ENCODE measurements around the gene PRDM16.
A peak's percentile ranks its signal among the peaks of the same experiment; 100 is the strongest.

PRDM16 gene

DNA sequence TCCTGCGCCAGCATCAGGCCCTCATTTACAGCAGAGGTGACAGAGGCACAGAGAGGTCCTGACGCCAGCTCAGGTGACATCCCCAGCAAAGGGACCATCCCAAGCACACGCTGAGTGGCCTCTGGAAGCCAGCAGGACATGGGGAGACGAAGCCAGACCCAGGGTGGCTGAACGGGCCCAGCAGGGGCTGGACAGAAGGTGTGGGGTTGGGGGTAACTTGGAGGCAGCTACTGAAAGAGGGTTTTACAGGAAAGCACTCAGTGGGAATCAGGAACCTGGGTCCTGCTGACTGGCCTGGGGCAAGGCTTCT lies 383.8 kb downstream of the PRDM16 start:
- no peaks in the 10 kb centered on the region for H3K9me3 ChIP-seq (ENCODE audit: control insufficient read depth in 1 of 2, low read length in 2 of 2)
- peaks cover 27 to 34% of the 10 kb centered on the region in 2 donors for H3K4me1 ChIP-seq (ENCODE audit: control insufficient read depth in 1 of 2, insufficient read depth in 2 of 2, low read length in 2 of 2)
- no peak overlapping the region for H3K4me3 ChIP-seq (ENCODE audit: low read depth in 1 of 2, low read length in 2 of 2)
- peak overlapping the region; percentile 14 to 43 for H3K9ac ChIP-seq (ENCODE audit: low read depth in 1 of 2, low read length in 2 of 2)
- H3K27me3 ChIP-seq (ENCODE audit: control insufficient read depth in 1 of 2, insufficient read depth in 2 of 2, low read length in 2 of 2): peaks cover 8 to 22% of the 10 kb centered on the region in 2 donors
- H3K36me3 ChIP-seq (ENCODE audit: control insufficient read depth in 1 of 2, insufficient read depth in 2 of 2, low read length in 2 of 2): no peaks in the 10 kb centered on the region
- H3K27ac ChIP-seq (ENCODE audit: low read depth, low read length): no peak overlapping the region

DNA sequence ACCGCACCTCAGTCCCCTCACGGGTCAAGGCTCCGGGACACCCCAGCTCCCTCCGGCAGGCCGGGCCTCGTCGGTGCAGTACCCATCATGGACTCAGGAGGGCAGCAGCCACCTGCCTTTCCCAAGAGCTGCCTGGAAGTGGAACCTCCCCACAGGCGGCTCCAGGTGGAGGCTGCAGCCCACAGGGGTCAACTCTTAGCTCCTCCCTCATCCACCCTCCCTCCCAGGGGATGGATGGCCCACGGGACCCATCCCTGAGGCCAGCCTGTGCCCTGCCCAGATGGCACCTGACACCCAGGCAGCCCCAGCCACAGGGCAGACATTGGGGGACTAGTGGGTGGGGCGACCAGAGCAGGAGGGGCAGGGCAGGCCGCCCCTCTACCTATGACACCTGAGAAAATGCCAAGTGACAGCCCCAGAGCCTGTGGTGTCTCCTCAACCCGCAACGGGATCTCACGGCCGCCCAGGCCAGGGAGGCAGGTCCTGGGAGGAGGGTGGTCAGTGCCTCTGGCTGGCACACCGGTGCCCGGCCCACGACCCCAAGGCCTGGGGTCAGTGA lies 384.3 kb downstream of the PRDM16 start:
- Histone ChIP-seq H3K27ac (ENCODE audit: low read depth, low read length) (peak overlapping the region; percentile 75), H3K4me3 (ENCODE audit: low read depth in 1 of 2, low read length in 2 of 2) (no peak overlapping the region), H3K4me1 (ENCODE audit: control insufficient read depth in 1 of 2, insufficient read depth in 2 of 2, low read length in 2 of 2) (peaks cover 31 to 39% of the 10 kb centered on the region in 2 donors), H3K36me3 (ENCODE audit: control insufficient read depth in 1 of 2, insufficient read depth in 2 of 2, low read length in 2 of 2) (no peaks in the 10 kb centered on the region), H3K27me3 (ENCODE audit: control insufficient read depth in 1 of 2, insufficient read depth in 2 of 2, low read length in 2 of 2) (peaks cover 8 to 22% of the 10 kb centered on the region in 2 donors), H3K9ac (ENCODE audit: low read depth in 1 of 2, low read length in 2 of 2) (peak overlapping the region; percentile 51 to 65), H3K9me3 (ENCODE audit: control insufficient read depth in 1 of 2, low read length in 2 of 2) (no peaks in the 10 kb centered on the region)

DNA sequence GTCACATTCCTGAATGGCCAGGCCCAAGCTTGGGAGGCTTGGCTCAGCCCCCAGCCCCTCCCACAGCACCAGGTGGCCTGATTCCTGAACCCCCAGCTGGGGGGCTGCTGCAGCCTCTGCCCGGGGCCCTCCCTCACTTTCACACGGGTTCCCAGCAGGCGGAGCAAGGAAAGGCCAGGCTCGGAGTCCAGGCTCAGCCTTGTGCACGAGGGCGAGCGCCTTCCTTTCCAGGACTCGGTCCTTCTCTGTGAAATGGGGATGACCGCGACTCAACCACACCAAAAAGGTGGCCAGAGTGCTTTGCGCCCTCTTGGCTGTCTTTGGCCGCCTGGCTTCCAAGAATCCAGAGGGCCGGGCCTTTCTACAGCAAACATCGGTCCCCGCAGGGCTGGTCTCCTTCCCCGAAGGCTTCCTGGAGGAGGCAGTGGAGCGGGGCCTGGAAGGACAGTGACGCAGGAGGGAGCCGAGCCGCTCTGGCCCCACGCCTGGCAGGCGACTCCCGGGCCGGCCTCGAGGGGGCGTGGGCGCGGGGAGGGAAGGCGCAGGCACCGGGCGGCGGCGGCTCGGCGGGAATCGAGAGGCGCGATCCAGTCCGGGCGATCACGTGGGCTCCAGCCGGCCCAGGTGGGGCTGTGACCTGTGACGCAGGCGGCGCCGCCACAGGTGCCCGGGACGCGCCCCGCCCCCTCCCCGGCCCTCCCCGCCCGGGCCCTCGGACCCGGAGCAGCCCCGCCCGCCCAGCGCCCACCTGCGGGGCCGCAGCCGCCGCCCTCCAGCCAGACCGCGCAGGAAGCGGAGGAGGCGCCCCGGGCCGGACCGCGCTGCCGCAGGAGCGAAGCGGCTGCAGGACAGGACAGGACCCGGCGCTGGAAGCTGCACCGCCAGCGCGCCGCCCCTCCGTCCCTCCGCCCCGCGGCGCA lies 385.1 kb downstream of the PRDM16 start, which contains the start of gene ARHGEF16:
Gene ARHGEF16, plus strand, starts transcription at position 775 of the 920 bp plus-strand sequence. CDS start 8,420 bp downstream, outside the sequence.
- H3K27me3 ChIP-seq (ENCODE audit: control insufficient read depth in 1 of 2, insufficient read depth in 2 of 2, low read length in 2 of 2): peaks cover 8 to 22% of the 10 kb centered on the region in 2 donors
- peaks cover 40 to 48% of the 10 kb centered on the region in 2 donors for H3K4me1 ChIP-seq (ENCODE audit: control insufficient read depth in 1 of 2, insufficient read depth in 2 of 2, low read length in 2 of 2)
- peak within 1 kb of the TSS; percentile 57 to 83 for H3K9ac ChIP-seq (ENCODE audit: low read depth in 1 of 2, low read length in 2 of 2)
- peak within 1 kb of the TSS; percentile 70 to 76 for H3K4me3 ChIP-seq (ENCODE audit: low read depth in 1 of 2, low read length in 2 of 2)
- no peaks in the 10 kb centered on the region for H3K9me3 ChIP-seq (ENCODE audit: control insufficient read depth in 1 of 2, low read length in 2 of 2)
- H3K36me3 ChIP-seq (ENCODE audit: control insufficient read depth in 1 of 2, insufficient read depth in 2 of 2, low read length in 2 of 2): no peaks in the 10 kb centered on the region
- peak within 1 kb of the TSS; percentile 85 for H3K27ac ChIP-seq (ENCODE audit: low read depth, low read length)

DNA sequence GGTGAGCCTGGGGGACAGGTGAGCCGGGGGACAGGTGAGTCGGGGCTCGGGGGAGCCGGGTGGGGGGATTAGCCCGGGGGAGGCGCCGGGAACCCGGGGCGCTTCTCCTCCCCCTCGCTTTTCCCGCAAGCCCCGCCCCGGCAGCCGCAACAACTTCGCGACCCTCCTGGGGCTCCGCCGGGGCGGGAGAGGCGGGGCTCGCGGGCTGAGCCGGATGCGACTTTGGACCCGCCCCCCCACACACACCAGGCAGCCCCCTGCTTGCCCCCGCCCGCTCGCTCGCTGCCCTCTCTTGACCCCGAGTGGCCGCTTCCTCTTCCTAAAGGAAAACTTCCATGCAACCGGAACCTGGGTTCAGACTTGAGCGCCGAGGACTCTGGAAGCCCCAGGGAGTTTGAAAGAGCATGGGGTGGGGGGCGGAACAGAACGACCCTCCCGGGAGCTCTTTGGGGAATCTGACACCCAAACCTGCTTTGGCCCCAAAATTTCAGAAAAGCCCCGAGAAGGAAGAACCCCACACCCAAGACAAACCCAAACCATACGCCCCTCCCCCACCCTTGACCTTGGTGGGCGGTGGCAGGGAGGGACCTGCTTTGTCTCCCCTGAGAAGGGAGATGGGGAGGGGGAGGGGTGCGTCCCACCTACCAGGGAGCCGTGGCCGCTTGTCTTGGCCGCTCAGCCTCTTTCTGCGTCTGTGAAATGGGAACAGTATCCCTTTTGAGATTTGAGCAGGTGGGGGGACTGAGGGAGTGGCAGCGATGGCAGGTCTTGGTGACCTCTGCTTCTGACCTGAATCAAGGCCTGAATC lies 386.0 kb downstream of the PRDM16 start:
- H3K9ac ChIP-seq (ENCODE audit: low read depth in 1 of 2, low read length in 2 of 2): peak overlapping the region; percentile 57 to 83
- H3K4me1 ChIP-seq (ENCODE audit: control insufficient read depth in 1 of 2, insufficient read depth in 2 of 2, low read length in 2 of 2): peaks cover 48 to 55% of the 10 kb centered on the region in 2 donors
- peak overlapping the region; percentile 85 for H3K27ac ChIP-seq (ENCODE audit: low read depth, low read length)
- H3K4me3 ChIP-seq (ENCODE audit: low read depth in 1 of 2, low read length in 2 of 2): peak overlapping the region; percentile 70 to 76
- H3K9me3 ChIP-seq (ENCODE audit: control insufficient read depth in 1 of 2, low read length in 2 of 2): no peaks in the 10 kb centered on the region
- H3K36me3 ChIP-seq (ENCODE audit: control insufficient read depth in 1 of 2, insufficient read depth in 2 of 2, low read length in 2 of 2): no peaks in the 10 kb centered on the region
- H3K27me3 ChIP-seq (ENCODE audit: control insufficient read depth in 1 of 2, insufficient read depth in 2 of 2, low read length in 2 of 2): peaks cover 8 to 22% of the 10 kb centered on the region in 2 donors

DNA sequence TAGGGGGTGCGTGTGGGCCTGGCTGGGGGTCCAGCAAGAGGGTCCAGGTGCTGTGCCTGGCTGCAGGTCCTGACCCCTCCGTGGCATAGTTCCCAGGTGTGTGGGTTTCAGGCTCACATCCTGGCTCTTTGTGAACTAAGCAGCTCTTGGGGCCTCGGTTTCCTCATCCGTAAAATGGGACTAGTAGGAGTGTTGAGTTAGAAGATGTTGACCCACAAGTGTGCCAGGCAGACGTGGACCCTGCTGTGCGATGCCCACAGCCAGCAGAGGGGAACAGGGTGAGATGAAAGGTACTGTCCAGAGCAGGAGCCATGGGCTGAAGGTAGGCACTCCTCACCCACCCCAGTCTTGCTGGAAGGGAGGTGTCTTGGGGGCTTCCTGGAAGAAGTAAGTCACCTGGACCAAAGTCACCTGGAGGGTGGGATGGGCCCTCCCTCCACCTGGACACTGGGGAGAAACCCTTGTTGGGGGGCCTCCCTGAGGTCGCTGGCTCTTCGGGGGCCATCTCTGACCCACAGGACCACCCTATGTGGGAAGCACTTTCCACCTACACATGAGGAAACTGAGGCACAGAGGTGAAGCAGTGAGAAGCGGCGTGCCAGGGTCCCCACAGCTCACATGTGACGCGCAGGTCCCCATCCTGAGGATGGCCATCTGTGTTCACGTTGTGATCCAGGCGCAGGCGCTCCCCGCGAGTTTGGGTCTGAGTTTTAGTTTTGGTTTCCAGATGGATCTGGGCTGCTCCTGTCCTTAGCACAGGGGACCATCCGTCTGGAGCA lies 386.9 kb downstream of the PRDM16 start:
- peaks cover 8 to 17% of the 10 kb centered on the region in 2 donors for H3K27me3 ChIP-seq (ENCODE audit: control insufficient read depth in 1 of 2, insufficient read depth in 2 of 2, low read length in 2 of 2)

DNA sequence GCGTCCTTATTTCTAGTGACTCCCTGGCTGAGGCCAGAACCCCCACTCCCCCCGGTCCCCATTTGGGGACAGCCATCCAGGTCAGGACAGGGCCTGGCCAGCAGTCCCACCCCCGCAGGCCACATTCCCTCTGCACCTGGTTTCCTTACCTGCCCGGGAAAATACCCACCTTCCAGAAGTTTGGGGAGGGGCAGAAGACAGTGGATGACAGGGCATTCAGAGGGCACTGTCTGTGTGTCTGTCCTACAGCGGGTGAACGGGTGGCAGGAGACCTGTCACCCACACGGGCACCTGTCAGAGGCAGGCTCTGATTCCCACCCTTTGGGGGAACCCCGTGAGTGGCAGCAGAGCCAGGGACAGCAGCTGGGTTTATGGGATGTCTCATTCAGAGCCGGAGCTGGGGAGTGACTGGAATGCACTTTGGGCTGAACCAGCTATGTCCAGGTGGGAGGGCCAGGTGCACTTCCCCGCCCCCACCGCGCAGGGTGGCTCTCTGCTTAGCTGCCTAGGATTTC lies 387.5 kb downstream of the PRDM16 start:
- Histone ChIP-seq H3K36me3 (ENCODE audit: control insufficient read depth in 1 of 2, insufficient read depth in 2 of 2, low read length in 2 of 2) (no peaks in the 10 kb centered on the region), H3K27me3 (ENCODE audit: control insufficient read depth in 1 of 2, insufficient read depth in 2 of 2, low read length in 2 of 2) (peaks cover 8 to 15% of the 10 kb centered on the region in 2 donors), H3K9me3 (ENCODE audit: control insufficient read depth in 1 of 2, low read length in 2 of 2) (no peaks in the 10 kb centered on the region), H3K27ac (ENCODE audit: low read depth, low read length) (peak overlapping the region; percentile 53), H3K4me1 (ENCODE audit: control insufficient read depth in 1 of 2, insufficient read depth in 2 of 2, low read length in 2 of 2) (peaks cover 62 to 67% of the 10 kb centered on the region in 2 donors), H3K4me3 (ENCODE audit: low read depth in 1 of 2, low read length in 2 of 2) (peak overlapping the region; percentile 70 to 76), H3K9ac (ENCODE audit: low read depth in 1 of 2, low read length in 2 of 2) (peak overlapping the region; percentile 57 to 71)

More for the DNA sequence above, 386.9 kb downstream of the PRDM16 start:
- Histone ChIP-seq H3K36me3 (ENCODE audit: control insufficient read depth in 1 of 2, insufficient read depth in 2 of 2, low read length in 2 of 2) (no peaks in the 10 kb centered on the region), H3K9ac (ENCODE audit: low read depth in 1 of 2, low read length in 2 of 2) (peak overlapping the region; percentile 57 to 83), H3K9me3 (ENCODE audit: control insufficient read depth in 1 of 2, low read length in 2 of 2) (no peaks in the 10 kb centered on the region), H3K27ac (ENCODE audit: low read depth, low read length) (peak overlapping the region; percentile 85), H3K4me1 (ENCODE audit: control insufficient read depth in 1 of 2, insufficient read depth in 2 of 2, low read length in 2 of 2) (peaks cover 55 to 63% of the 10 kb centered on the region in 2 donors), H3K4me3 (ENCODE audit: low read depth in 1 of 2, low read length in 2 of 2) (peak overlapping the region; percentile 70 to 76)

DNA sequence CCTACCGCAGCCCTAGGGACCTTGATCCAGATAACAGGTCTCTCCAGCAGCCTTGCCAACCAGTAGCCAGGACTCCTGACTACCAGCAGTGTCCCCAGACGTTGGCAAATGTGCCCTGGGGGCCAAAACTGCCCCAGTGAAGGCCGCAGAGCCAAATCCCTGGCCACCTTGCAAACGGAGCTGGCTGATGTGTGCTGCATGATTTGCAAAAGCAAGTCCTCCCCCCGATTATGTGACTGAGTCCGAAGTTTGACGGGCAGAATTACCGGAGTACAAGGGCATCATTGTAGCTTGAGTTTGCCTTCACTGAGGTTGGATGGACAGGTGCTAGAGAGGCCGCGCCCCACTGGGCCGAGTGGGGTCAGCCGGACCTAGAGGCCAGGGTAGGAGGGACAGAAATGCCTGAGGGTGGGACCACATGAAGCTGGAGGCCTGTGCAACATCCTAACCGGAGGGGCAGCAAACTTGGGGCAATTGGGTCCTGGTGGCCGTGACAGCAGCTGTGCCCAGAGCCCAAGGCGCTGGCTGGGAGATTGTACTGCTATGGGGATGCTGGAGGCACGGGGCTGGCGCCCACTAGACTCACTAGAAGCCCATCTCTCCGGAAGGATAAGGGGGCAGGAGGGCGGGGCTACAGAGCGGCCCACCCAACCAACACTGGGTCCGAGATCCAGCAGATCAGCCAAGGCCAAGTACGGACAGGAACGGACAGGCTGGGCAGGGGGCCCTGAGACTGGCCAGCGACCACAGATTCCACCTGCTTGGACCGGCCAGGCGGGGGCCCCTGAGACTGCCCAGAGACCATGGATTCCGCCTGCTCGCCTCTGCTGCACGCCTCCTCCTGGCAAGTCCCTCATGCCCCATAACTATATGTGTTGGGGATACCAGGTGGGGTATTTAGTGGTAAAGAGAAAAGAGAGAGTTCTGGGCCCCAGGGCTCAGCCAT lies 388.2 kb downstream of the PRDM16 start:
- no peaks in the 10 kb centered on the region for H3K9me3 ChIP-seq (ENCODE audit: control insufficient read depth in 1 of 2, low read length in 2 of 2)
- peaks cover 0 to 1% of the 10 kb centered on the region in 2 donors for H3K36me3 ChIP-seq (ENCODE audit: control insufficient read depth in 1 of 2, insufficient read depth in 2 of 2, low read length in 2 of 2)
- peak overlapping the region; percentile 70 to 76 for H3K4me3 ChIP-seq (ENCODE audit: low read depth in 1 of 2, low read length in 2 of 2)
- peak overlapping the region; percentile 57 to 71 for H3K9ac ChIP-seq (ENCODE audit: low read depth in 1 of 2, low read length in 2 of 2)
- H3K27me3 ChIP-seq (ENCODE audit: control insufficient read depth in 1 of 2, insufficient read depth in 2 of 2, low read length in 2 of 2): peaks cover 7 to 13% of the 10 kb centered on the region in 2 donors
- H3K27ac ChIP-seq (ENCODE audit: low read depth, low read length): peak overlapping the region; percentile 53
- H3K4me1 ChIP-seq (ENCODE audit: control insufficient read depth in 1 of 2, insufficient read depth in 2 of 2, low read length in 2 of 2): peaks cover 63 to 67% of the 10 kb centered on the region in 2 donors

DNA sequence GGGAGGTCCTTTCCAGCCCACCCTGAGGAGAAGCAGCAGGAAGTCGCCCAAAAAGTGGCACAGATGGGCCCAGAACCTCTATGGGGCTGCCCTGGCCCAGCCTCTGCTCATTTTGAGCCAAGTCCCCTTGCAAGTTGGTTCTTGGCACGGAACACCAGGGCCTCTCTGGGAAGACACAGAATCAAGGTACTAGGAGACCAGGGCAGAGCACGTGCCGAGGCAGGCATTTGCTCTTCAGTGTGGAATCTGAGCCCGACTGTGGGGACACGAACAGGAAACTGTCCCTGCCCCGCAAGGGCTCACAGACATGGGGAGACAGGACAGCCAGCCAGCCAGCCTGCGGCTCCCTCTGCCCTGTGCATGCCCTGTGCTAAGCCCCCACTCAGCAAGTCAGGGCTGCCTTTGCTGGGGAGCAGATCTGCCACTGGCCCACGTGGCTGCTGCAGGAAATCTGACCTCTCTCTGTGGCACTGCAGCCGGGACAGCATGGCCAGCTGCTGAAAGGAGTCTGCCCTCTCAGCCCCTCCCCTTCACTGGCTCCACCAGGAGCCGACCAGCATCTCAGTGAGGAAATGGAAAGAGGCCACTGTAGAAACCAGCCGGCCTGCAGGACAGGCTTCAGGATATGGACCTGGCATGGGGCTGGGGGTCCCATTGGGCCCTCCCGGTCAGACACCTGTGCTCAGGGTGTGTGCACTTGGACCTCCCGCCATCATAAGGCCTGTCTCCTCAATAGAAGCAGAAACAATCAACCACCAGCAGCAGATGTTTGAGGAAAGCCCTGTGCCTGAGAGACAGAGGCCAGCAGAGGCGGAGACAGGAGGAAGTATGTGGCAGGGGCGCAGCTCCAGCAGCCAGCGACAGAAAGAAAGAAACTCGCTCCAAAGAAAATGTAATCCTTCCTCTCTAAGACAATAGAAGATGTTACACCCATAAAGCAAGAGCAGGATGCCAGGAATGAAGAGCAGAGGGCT lies 389.2 kb downstream of the PRDM16 start:
- Histone ChIP-seq H3K4me3 (ENCODE audit: low read depth in 1 of 2, low read length in 2 of 2) (no peak overlapping the region), H3K9ac (ENCODE audit: low read depth in 1 of 2, low read length in 2 of 2) (peak overlapping the region; percentile 57 to 71), H3K27ac (ENCODE audit: low read depth, low read length) (peak overlapping the region; percentile 33), H3K36me3 (ENCODE audit: control insufficient read depth in 1 of 2, insufficient read depth in 2 of 2, low read length in 2 of 2) (peaks cover 0 to 9% of the 10 kb centered on the region in 2 donors), H3K27me3 (ENCODE audit: control insufficient read depth in 1 of 2, insufficient read depth in 2 of 2, low read length in 2 of 2) (peaks cover 4 to 6% of the 10 kb centered on the region in 2 donors), H3K9me3 (ENCODE audit: control insufficient read depth in 1 of 2, low read length in 2 of 2) (no peaks in the 10 kb centered on the region), H3K4me1 (ENCODE audit: control insufficient read depth in 1 of 2, insufficient read depth in 2 of 2, low read length in 2 of 2) (peaks cover 63 to 67% of the 10 kb centered on the region in 2 donors)
